Type B pancreatic cell (in vitro differentiated cells): ENCODE data around the gene STAC3. TPM values are rescaled to one million over a fixed set of nuclear protein-coding genes. Genes with fewer than 3 reads are reported as not detected.

Experiments
- DNase-seq: peaks from one replicate; pipeline ENCODE4 v3.0.0; 2021; ENCODE audit warnings: mixed read lengths; ENCODE audit not compliant: unreplicated experiment; ENCODE audit errors: extremely low spot score
- H3K27ac Mint-ChIP-seq: 2 replicates; pipeline ENCODE4 v1.8.0; 2021; ENCODE audit warnings: mild to moderate bottlenecking, mixed read lengths
- H3K27me3 Mint-ChIP-seq: 2 replicates; pipeline ENCODE4 v1.8.0; 2021; ENCODE audit warnings: mixed read lengths
- H3K36me3 Mint-ChIP-seq: 2 replicates; pipeline ENCODE4 v1.8.0; 2021; ENCODE audit warnings: mixed read lengths
- H3K4me1 Mint-ChIP-seq: one replicate; pipeline ENCODE4 v1.8.0; 2021; ENCODE audit warnings: mixed read lengths; ENCODE audit not compliant: unreplicated experiment
- H3K4me3 Mint-ChIP-seq: 2 replicates; pipeline ENCODE4 v1.8.0; 2021; ENCODE audit warnings: mild to moderate bottlenecking, mixed read lengths
- H3K9me3 Mint-ChIP-seq: 2 replicates; pipeline ENCODE4 v1.8.0; 2021; ENCODE audit warnings: mixed read lengths
- CTCF ChIP-seq: fragments of 200-600 bp; sonication (generic); conservative IDR thresholded peaks from 2 replicates; pipeline ENCODE4 v1.5.0; 2021; ENCODE audit warnings: antibody characterized with exemption, mild to moderate bottlenecking
- microRNA-seq: library from miRNA; unstranded; fragments of <30 nt; microRNA quantifications from one replicate; pipeline ENCODE4, GENCODE V29; 2020
- total RNA-seq: library from RNA; stranded (reverse); gene quantifications from 2 replicates; pipeline ENCODE4 v1.2.1, GENCODE V29; 2021; ENCODE audit warnings: low replicate concordance

Gene STAC3
- total RNA-seq, 1 donor from 2014 or later = 4.8 TPM

- no peak overlapping the region for H3K27ac Mint-ChIP-seq
These were observed 54.5 kb downstream of the STAC3 start for GRCh38 chr12:57196439-57196838.

GRCh38 chr12:57195611-57196371 lies 55.2 kb downstream of the STAC3 start:
- H3K9me3 Mint-ChIP-seq = no peaks in the 10 kb centered on the region
- no peak for DNase-seq
- no peaks in the 10 kb centered on the region for H3K4me1 Mint-ChIP-seq
- H3K27ac Mint-ChIP-seq = no peak overlapping the region
- TF ChIP-seq CTCF = no peak
- H3K27me3 Mint-ChIP-seq = no peaks in the 10 kb centered on the region
- peaks cover 25% of the 10 kb centered on the region for H3K36me3 Mint-ChIP-seq
- H3K4me3 Mint-ChIP-seq = no peak overlapping the region

More at GRCh38 chr12:57196439-57196838, 54.5 kb downstream of the STAC3 start:
- H3K27me3 Mint-ChIP-seq = no peaks in the 10 kb centered on the region
- no peak overlapping the region for H3K4me3 Mint-ChIP-seq
- DNase-seq = no peak
- TF ChIP-seq CTCF = no peak
- no peaks in the 10 kb centered on the region for H3K9me3 Mint-ChIP-seq
- H3K36me3 Mint-ChIP-seq = peaks cover 25% of the 10 kb centered on the region
- H3K4me1 Mint-ChIP-seq = no peaks in the 10 kb centered on the region

GRCh38 chr12:57195186-57195585 lies 55.8 kb downstream of the STAC3 start:
- H3K4me1 Mint-ChIP-seq = no peaks in the 10 kb centered on the region
- peaks cover 25% of the 10 kb centered on the region for H3K36me3 Mint-ChIP-seq

GRCh38 chr12:57194253-57194652 lies 56.7 kb downstream of the STAC3 start:
- Mint-ChIP-seq H3K9me3 (no peaks in the 10 kb centered on the region), H3K27me3 (no peaks in the 10 kb centered on the region), H3K36me3 (peaks cover 25% of the 10 kb centered on the region), H3K27ac (no peak overlapping the region), H3K4me1 (no peaks in the 10 kb centered on the region), H3K4me3 (no peak overlapping the region)
- DNase-seq = no peak
- TF ChIP-seq CTCF = no peak

More at GRCh38 chr12:57195186-57195585, 55.8 kb downstream of the STAC3 start:
- no peaks in the 10 kb centered on the region for H3K9me3 Mint-ChIP-seq
- TF ChIP-seq CTCF = no peak
- no peaks in the 10 kb centered on the region for H3K27me3 Mint-ChIP-seq
- H3K4me3 Mint-ChIP-seq = no peak overlapping the region
- no peak overlapping the region for H3K27ac Mint-ChIP-seq
- no peak for DNase-seq

- no peaks in the 10 kb centered on the region for H3K27me3 Mint-ChIP-seq
- no peaks in the 10 kb centered on the region for H3K9me3 Mint-ChIP-seq
- TF ChIP-seq CTCF = no peak
- no peak for DNase-seq
- peaks cover 25% of the 10 kb centered on the region for H3K36me3 Mint-ChIP-seq
- H3K27ac Mint-ChIP-seq = no peak overlapping the region
- no peak overlapping the region for H3K4me3 Mint-ChIP-seq
- H3K4me1 Mint-ChIP-seq = no peaks in the 10 kb centered on the region
These were observed 57.2 kb downstream of the STAC3 start for GRCh38 chr12:57193706-57194245.

Small RNA genes within 50 kb of the gene (microRNA-seq; reads per million reads assigned to microRNA genes)
- gene MIR1228 = 3.0 reads per million, percentile 5 among the genes with 10 or more reads in this experiment

Other genes starting within 250 kb of the STAC3 start
- 13.2 and 18.1 TPM in 2 replicates for gene ZBTB39, start 244.6 kb downstream of the STAC3 start, total RNA-seq
- 2.9 and 3.1 TPM in 2 replicates for gene TAC3, start 234.7 kb downstream of the STAC3 start, total RNA-seq
- 4.3 and 19.4 TPM in 2 replicates for gene MYO1A, start 201.1 kb downstream of the STAC3 start, total RNA-seq
- 17.4 and 32.0 TPM in 2 replicates for gene NEMP1, start 172.4 kb downstream of the STAC3 start, total RNA-seq
- gene NAB2, start 162.1 kb downstream of the STAC3 start, total RNA-seq = 48.3 and 49.7 TPM in 2 replicates
- 83.4 and 167 TPM in 2 replicates for gene STAT6, start 139.8 kb downstream of the STAC3 start, total RNA-seq
- gene LRP1, start 122.7 kb downstream of the STAC3 start, total RNA-seq = 96.4 and 138 TPM in 2 replicates
- gene LRP1-AS, start 103.6 kb downstream of the STAC3 start, total RNA-seq = not detected in 2 replicates
- 15.1 and 45.5 TPM in 2 replicates for gene NXPH4, start 34.4 kb downstream of the STAC3 start, total RNA-seq
- 108 and 131 TPM in 2 replicates for gene SHMT2, start 21.5 kb downstream of the STAC3 start, total RNA-seq
- gene R3HDM2, start 179.9 kb upstream of the STAC3 start, total RNA-seq = 49.1 and 59.0 TPM in 2 replicates
- gene INHBC, start 183.6 kb upstream of the STAC3 start, total RNA-seq = not detected in 2 replicates
- gene INHBE, start 204.1 kb upstream of the STAC3 start, total RNA-seq = 0.27 and 0.29 TPM in 2 replicates
- 3.5 and 22.7 TPM in 2 replicates for gene GLI1, start 208.6 kb upstream of the STAC3 start, total RNA-seq
- gene ARHGAP9, start 228.7 kb upstream of the STAC3 start, total RNA-seq = 0.52 and 1.8 TPM in 2 replicates
- 200 and 211 TPM in 2 replicates for gene MARS1, start 236.9 kb upstream of the STAC3 start, total RNA-seq